OCI-LY3 (cell line): Measurements from ENCODE around the gene STRN3.
"Not testable (repeated sequence)": the region's sequence is repeated elsewhere in the genome, so short reads cannot be mapped to it uniquely, and the experiment has no call there.

ENCODE experiments used
- H2AFZ ChIP-seq: fragments of 200-600, 300-600 bp; shearing (Covaris generic); 2 replicates; pipeline ENCODE4 v1.6.0; 2014; ENCODE audit warnings: antibody characterized with exemption, low read depth, low read length
- H3K27ac ChIP-seq: fragments of 200-600, 300-600 bp; sonication (generic); 2 replicates; pipeline ENCODE4 v1.5.1; 2014; ENCODE audit warnings: mild to moderate bottlenecking, low read length, moderate library complexity, mixed read lengths
- H3K27me3 ChIP-seq: fragments of 200-600, 300-600 bp; sonication (generic); 2 replicates; pipeline ENCODE4 v1.6.1; 2014; ENCODE audit warnings: low read depth, low read length, mixed read lengths
- H3K36me3 ChIP-seq: fragments of 200-600, 300-600 bp; sonication (generic); replicated peaks from 2 replicates; pipeline ENCODE3; 2014; ENCODE audit warnings: low read depth, low read length, mixed read lengths
- H3K4me1 ChIP-seq: fragments of 300-600, 200-600 bp; sonication (generic); 2 replicates; pipeline ENCODE4 v1.6.1; 2014; ENCODE audit warnings: low read length, mixed read lengths
- H3K4me2 ChIP-seq: fragments of 200-600, 300-600 bp; sonication (generic); 2 replicates; pipeline ENCODE4 v1.6.1; 2014; ENCODE audit warnings: low read length, mixed read lengths
- H3K4me3 ChIP-seq: fragments of 300-600, 200-600 bp; sonication (generic); 2 replicates; pipeline ENCODE4 v1.5.1; 2014; ENCODE audit warnings: antibody characterized with exemption, mild to moderate bottlenecking, low read length, moderate library complexity
- H3K79me2 ChIP-seq: fragments of 300-600, 200-600 bp; shearing (Covaris generic); 2 replicates; pipeline ENCODE4 v1.6.1; 2014; ENCODE audit warnings: mild to moderate bottlenecking, low read length, mixed read lengths
- H3K9ac ChIP-seq: fragments of 300-600, 200-600 bp; shearing (Covaris generic); 2 replicates; pipeline ENCODE4 v1.6.0; 2014; ENCODE audit warnings: mild to moderate bottlenecking, low read length, moderate library complexity
- H3K9me3 ChIP-seq: fragments of 200-600, 300-600 bp; shearing (Covaris generic); 2 replicates; pipeline ENCODE4 v1.6.1; 2014; ENCODE audit warnings: low read length, mixed read lengths; ENCODE audit not compliant: insufficient read depth
- H4K20me1 ChIP-seq: fragments of 200-600, 300-600 bp; sonication (generic); 2 replicates; pipeline ENCODE4 v1.6.1; 2016; ENCODE audit warnings: low read length, mixed read lengths; ENCODE audit not compliant: insufficient read depth
- CTCF ChIP-seq: fragments of 200-600, 300-600 bp; sonication (generic); IDR thresholded peaks from 2 replicates; pipeline ENCODE4 v1.5.1; 2014; ENCODE audit warnings: antibody characterized with exemption, low read length, low read depth
- EZH2phosphoT487 ChIP-seq: fragments of 200-600 bp; shearing (Covaris generic); IDR thresholded peaks from 2 replicates; pipeline ENCODE4 v1.6.1; 2018; ENCODE audit warnings: antibody characterized with exemption, mixed run types, low read depth

Gene STRN3

GRCh38 chr14:31069343-31069742 is 43.2 kb upstream of the STRN3 start:
- Histone ChIP-seq H3K4me2 (no peak overlapping the region), H3K27me3 (no peaks in the 10 kb centered on the region), H3K79me2 (no peaks in the 10 kb centered on the region), H2AFZ (no peak overlapping the region), H3K27ac (no peak overlapping the region), H3K4me1 (no peaks in the 10 kb centered on the region), H3K9ac (no peak overlapping the region), H4K20me1 (no peaks in the 10 kb centered on the region), H3K36me3 (no peaks in the 10 kb centered on the region), H3K9me3 (no peaks in the 10 kb centered on the region), H3K4me3 (no peak overlapping the region)
- TF ChIP-seq CTCF = no peak
- TF ChIP-seq EZH2phosphoT487 = no peak

GRCh38 chr14:31068235-31068634 is 42.1 kb upstream of the STRN3 start:
- Histone ChIP-seq H2AFZ (no peak overlapping the region), H3K27me3 (no peaks in the 10 kb centered on the region), H3K9ac (no peak overlapping the region), H3K4me2 (no peak overlapping the region), H3K4me1 (no peaks in the 10 kb centered on the region), H3K9me3 (no peaks in the 10 kb centered on the region), H4K20me1 (no peaks in the 10 kb centered on the region), H3K4me3 (no peak overlapping the region), H3K79me2 (no peaks in the 10 kb centered on the region), H3K27ac (no peak overlapping the region), H3K36me3 (no peaks in the 10 kb centered on the region)
- TF ChIP-seq EZH2phosphoT487 = no peak
- no peak for TF ChIP-seq CTCF

GRCh38 chr14:31062908-31063307 is 36.7 kb upstream of the STRN3 start:
- not testable (repeated sequence) for H3K36me3 ChIP-seq, H2AFZ ChIP-seq, H3K4me1 ChIP-seq

GRCh38 chr14:31060253-31060875 is 34.2 kb upstream of the STRN3 start:
- no peaks in the 10 kb centered on the region for H3K27me3 ChIP-seq
- no peaks in the 10 kb centered on the region for H3K36me3 ChIP-seq
- no peaks in the 10 kb centered on the region for H4K20me1 ChIP-seq
- no peaks in the 10 kb centered on the region for H3K79me2 ChIP-seq
- H2AFZ ChIP-seq = no peak overlapping the region
- no peaks in the 10 kb centered on the region for H3K4me1 ChIP-seq
- no peaks in the 10 kb centered on the region for H3K9me3 ChIP-seq
- no peak overlapping the region for H3K4me2 ChIP-seq
- TF ChIP-seq CTCF (no peak), EZH2phosphoT487 (no peak)
- H3K9ac ChIP-seq = no peak overlapping the region
- H3K4me3 ChIP-seq = no peak overlapping the region
- H3K27ac ChIP-seq = no peak overlapping the region

More at GRCh38 chr14:31062908-31063307, 36.7 kb upstream of the STRN3 start:
- H3K27ac ChIP-seq, H3K4me2 ChIP-seq, H3K9ac ChIP-seq, H4K20me1 ChIP-seq, H3K9me3 ChIP-seq, H3K27me3 ChIP-seq, H3K4me3 ChIP-seq, H3K79me2 ChIP-seq: not testable (repeated sequence)
